Lower leg skin (tissue), 3 donors: Measurements from ENCODE around the gene EFHC1.

ENCODE experiments used
- CTCF ChIP-seq, 3 donors: fragments of 450-650 bp; IDR thresholded peaks; one replicate each; pipeline ENCODE4 v1.5.1; 2016; ENCODE audit warnings: antibody characterized with exemption in 3 of 3, mild to moderate bottlenecking in 3 of 3, moderate library complexity in 2 of 3
- POLR2A ChIP-seq, 2 donors: fragments of 450-650 bp; IDR thresholded peaks; one replicate each; pipeline ENCODE4 v1.6.1; 2016 to 2017; ENCODE audit warnings: antibody characterized with exemption in 2 of 2, mild to moderate bottlenecking in 1 of 2, moderate library complexity in 1 of 2

DNA sequence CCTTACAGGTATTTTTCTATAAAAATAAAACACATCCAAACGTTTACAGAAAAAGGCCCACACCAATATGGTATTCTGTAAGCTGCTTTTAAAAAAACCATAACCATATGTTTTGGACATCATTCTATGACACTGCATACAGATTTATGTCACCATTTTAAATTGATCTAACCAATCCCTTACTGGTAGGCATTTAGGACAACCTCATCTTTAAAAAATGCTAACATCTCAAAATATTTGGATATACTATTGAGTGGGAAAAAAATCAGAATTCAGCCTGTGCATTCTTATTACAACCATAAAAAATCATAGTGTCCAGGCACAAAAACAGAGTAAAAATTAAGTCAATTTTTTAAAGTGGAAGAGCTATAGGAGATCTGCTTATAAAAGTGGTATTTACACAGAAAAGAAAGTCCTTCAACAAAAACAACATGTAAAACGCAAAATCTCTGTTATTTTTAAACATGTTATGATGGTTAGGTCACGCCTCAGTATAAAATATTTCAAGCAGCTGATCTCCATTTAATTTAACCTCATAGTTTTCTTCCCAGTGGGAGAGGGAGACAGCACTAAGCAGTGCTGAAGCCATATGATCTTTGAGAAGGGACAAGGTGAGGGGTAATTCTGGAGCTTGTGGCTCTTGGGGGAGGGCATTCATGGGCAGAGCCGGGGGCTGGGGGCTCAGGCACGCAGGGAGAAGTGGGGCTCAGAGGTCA, 135.5 kb downstream of the EFHC1 start:
- TF ChIP-seq CTCF (IDR thresholded peaks at IDR 0.05): no peak
- TF ChIP-seq POLR2A (IDR thresholded peaks at IDR 0.05): no peak
